ENCODE results near the gene ANKHD1.

Gene ANKHD1

DNA sequence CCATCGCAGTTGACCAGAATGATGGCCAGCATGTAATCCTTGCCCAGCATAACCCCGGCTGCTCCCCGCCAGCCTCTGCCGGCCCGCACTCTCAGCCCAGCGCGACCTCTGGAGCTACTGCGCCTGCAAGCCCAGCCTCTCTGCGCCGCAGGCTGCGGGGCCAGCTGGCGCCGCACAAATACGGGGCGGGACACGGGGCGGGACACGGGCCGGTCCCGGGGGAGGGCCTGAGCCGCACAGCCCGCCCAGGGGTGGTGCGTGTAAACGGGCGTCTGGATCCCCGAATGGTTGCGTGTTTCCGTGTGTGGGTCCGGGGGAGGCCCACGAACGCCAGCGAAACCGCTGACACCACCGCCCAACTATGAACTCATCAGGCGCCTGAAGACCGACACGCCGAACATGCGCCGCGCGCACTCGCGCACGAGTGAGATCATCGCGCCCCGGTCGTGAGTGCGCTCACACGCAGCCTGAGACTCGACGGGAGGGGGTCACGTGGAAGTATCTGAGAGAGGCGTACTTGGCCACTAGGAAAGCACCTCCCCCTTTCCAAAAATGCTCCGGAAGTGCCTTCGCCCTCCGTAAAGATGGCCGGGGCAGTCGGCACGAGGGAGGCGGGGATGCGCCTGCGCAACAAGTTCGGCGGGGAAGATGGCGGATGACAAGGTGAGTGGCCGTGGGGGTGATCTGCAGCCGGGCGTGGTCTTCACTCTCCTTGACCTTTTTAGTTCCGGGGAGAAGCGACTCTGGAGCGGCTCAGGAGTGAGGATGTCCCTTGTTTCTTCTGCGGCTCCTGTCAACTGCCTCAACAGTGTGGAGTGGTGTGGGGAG, 162.8 kb downstream of the ANKHD1 start, which contains the start of the genes APBB3 and SLC35A4:
Gene APBB3 (minus strand): TSS at position 403 of the 828 bp plus-strand sequence. CDS start 353 bp downstream, at position 50.
Gene SLC35A4 (plus strand): TSS at position 633 of the 828 bp plus-strand sequence. CDS start 2,342 bp downstream, outside the sequence.
- peak; percentile 89 for ATAC-seq (ENCODE audit: low read depth)
- peak; percentile 97 for DNase-seq (ENCODE audit: low spot score)
- TF ChIP-seq CTCF (IDR thresholded peaks at IDR 0.05; ENCODE audit: poor library complexity, severe bottlenecking): no peak
- Histone ChIP-seq H3K9me3 (ENCODE audit: severe bottlenecking) (no peaks in the 10 kb centered on the region), H3K36me3 (ENCODE audit: low read depth) (peaks cover 22% of the 10 kb centered on the region), H3K27ac (ENCODE audit: poor library complexity, severe bottlenecking) (peak within 1 kb of the TSS; percentile 51), H3K27me3 (ENCODE audit: insufficient read depth, poor library complexity, severe bottlenecking) (no peaks in the 10 kb centered on the region), H3K4me3 (ENCODE audit: severe bottlenecking) (peak within 1 kb of the TSS; percentile 61), H3K4me1 (ENCODE audit: insufficient read depth, poor library complexity, severe bottlenecking) (peaks cover 5% of the 10 kb centered on the region)

- Histone ChIP-seq H3K27ac (ENCODE audit: poor library complexity, severe bottlenecking) (peak overlapping the region; percentile 51), H3K9me3 (ENCODE audit: severe bottlenecking) (no peaks in the 10 kb centered on the region), H3K4me1 (ENCODE audit: insufficient read depth, poor library complexity, severe bottlenecking) (peaks cover 5% of the 10 kb centered on the region), H3K36me3 (ENCODE audit: low read depth) (peaks cover 22% of the 10 kb centered on the region), H3K27me3 (ENCODE audit: insufficient read depth, poor library complexity, severe bottlenecking) (no peaks in the 10 kb centered on the region), H3K4me3 (ENCODE audit: severe bottlenecking) (peak overlapping the region; percentile 61)
- ATAC-seq (ENCODE audit: low read depth) (peak; percentile 2; the same call in 2 of the 3 replicates), DNase-seq (ENCODE audit: low spot score) (no peak)
- TF ChIP-seq CTCF (IDR thresholded peaks at IDR 0.05; ENCODE audit: poor library complexity, severe bottlenecking): no peak
Observed at GRCh38 chr5:140565024-140565779, 163.6 kb downstream of the ANKHD1 start.

DNA sequence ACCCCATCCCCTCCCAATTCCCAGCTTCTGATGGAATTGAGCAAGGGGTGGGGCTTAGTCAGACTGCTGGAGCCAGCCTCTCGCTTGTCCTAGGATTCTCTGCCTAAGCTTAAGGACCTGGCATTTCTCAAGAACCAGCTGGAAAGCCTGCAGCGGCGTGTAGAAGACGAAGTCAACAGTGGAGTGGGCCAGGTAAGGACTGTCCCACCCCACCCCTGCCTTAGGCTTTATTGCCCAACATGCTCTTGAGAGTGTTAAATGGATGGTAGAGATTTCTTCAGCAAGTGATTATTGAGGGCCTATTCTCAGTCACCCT, 164.1 kb downstream of the ANKHD1 start:
- TF ChIP-seq CTCF (IDR thresholded peaks at IDR 0.05; ENCODE audit: poor library complexity, severe bottlenecking): no peak
- DNase-seq (ENCODE audit: low spot score) (no peak), ATAC-seq (ENCODE audit: low read depth) (no peak)
- Histone ChIP-seq H3K27me3 (ENCODE audit: insufficient read depth, poor library complexity, severe bottlenecking) (no peaks in the 10 kb centered on the region), H3K4me3 (ENCODE audit: severe bottlenecking) (peak overlapping the region; percentile 61), H3K4me1 (ENCODE audit: insufficient read depth, poor library complexity, severe bottlenecking) (peaks cover 5% of the 10 kb centered on the region), H3K36me3 (ENCODE audit: low read depth) (peaks cover 22% of the 10 kb centered on the region), H3K9me3 (ENCODE audit: severe bottlenecking) (no peaks in the 10 kb centered on the region), H3K27ac (ENCODE audit: poor library complexity, severe bottlenecking) (peak overlapping the region; percentile 51)

DNA sequence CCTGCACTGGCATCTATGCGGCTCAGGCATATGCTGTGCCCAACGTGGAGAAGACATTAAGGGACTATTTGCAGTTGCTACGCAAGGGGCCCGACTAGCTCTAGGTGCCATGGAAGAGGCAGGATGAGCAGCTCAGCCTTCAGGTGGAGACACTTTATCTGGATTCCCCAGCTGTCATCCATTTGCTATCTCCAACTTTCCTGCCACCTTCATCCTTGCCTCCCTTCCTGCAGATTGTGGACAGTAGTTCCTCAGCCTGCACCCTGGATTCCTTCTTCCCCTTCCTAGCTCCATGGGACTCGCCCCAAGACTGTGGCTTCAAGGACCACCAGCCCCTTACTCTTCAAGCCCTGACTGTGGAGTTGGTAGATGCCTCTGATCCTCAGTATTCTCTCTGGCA, 165.0 kb downstream of the ANKHD1 start:
- peaks cover 22% of the 10 kb centered on the region for H3K36me3 ChIP-seq (ENCODE audit: low read depth)
- H3K27ac ChIP-seq (ENCODE audit: poor library complexity, severe bottlenecking): no peak overlapping the region
- DNase-seq (ENCODE audit: low spot score): no peak
- H3K27me3 ChIP-seq (ENCODE audit: insufficient read depth, poor library complexity, severe bottlenecking): no peaks in the 10 kb centered on the region
- TF ChIP-seq CTCF (IDR thresholded peaks at IDR 0.05; ENCODE audit: poor library complexity, severe bottlenecking): no peak
- H3K4me1 ChIP-seq (ENCODE audit: insufficient read depth, poor library complexity, severe bottlenecking): peaks cover 5% of the 10 kb centered on the region
- no peaks in the 10 kb centered on the region for H3K9me3 ChIP-seq (ENCODE audit: severe bottlenecking)
- ATAC-seq (ENCODE audit: low read depth): no peak
- H3K4me3 ChIP-seq (ENCODE audit: severe bottlenecking): no peak overlapping the region
